Muscle of back (tissue), 11 donors: ENCODE data around the gene KLHL6. TPM values are rescaled to one million over a fixed set of nuclear protein-coding genes. Genes with fewer than 3 reads are reported as not detected.
"Not testable (repeated sequence)": the region's sequence is repeated elsewhere in the genome, so short reads cannot be mapped to it uniquely, and the experiment has no call there.

Experiments
- DNase-seq, 3 donors: peaks; one replicate each; pipeline versions ENCODE4 v3.0.0 to v3.0.0-alpha.2; 2013
- polyA plus RNA-seq, 10 donors: library from polyadenylated mRNA; unstranded; fragments of 120-200 nt; gene quantifications; one replicate each; pipeline ENCODE4 v1.2.1, GENCODE V29; 2013; ENCODE audit not compliant: insufficient read length in 10 of 10

KLHL6 gene
- polyA plus RNA-seq, 10 donors: 1.0 to 2.8 (median 1.7) TPM

DNA sequence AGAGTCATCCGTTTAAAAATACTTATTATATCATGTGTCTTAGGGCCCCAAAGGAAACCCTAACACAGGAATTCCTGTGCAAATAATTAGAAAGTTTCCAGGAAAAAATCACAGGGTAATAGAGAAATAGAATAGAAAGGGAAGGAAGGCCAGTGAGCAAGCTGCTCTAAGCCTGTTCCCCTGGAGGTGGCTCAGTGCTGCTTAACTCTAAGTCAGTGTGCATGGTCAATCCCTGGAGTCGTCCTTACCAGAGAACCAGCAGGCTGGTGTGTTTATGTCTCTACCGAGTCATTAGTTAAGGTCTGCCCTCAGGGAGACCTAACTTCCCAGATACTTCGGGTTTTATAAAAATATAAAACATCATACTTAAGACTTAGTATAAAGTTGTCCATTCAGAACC is 106.1 kb downstream of the KLHL6 start:
- peak in 1 of 3 donors; percentile 34 for DNase-seq

- DNase-seq: no peak
Observed at GRCh38 chr3:183448369-183449128, 107.0 kb downstream of the KLHL6 start.

GRCh38 chr3:183447206-183448001 is 108.1 kb downstream of the KLHL6 start:
- DNase-seq: peak; percentile 86 to 95 (median 88)

DNA sequence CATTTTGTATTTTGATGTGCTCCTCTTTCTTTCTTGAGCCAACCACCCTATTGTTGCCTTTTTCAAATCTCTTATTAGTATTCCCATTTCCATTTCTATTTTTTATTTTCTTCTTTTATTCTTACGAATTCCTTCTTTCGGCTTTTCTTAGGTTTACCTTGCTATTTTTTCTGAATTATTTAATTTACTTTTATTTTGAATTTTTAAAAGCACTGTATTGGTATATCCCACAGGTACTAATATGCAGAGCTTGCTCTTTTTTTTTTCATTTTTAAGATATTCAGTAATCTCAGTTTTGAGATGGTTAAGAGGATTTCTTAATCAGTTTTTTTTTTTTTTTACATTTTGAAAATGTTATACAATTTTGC is 108.7 kb downstream of the KLHL6 start:
- DNase-seq: no peak

GRCh38 chr3:183444748-183445147 is 110.8 kb downstream of the KLHL6 start:
- DNase-seq: no peak

GRCh38 chr3:183443395-183444385 is 111.8 kb downstream of the KLHL6 start:
- no peak for DNase-seq

DNA sequence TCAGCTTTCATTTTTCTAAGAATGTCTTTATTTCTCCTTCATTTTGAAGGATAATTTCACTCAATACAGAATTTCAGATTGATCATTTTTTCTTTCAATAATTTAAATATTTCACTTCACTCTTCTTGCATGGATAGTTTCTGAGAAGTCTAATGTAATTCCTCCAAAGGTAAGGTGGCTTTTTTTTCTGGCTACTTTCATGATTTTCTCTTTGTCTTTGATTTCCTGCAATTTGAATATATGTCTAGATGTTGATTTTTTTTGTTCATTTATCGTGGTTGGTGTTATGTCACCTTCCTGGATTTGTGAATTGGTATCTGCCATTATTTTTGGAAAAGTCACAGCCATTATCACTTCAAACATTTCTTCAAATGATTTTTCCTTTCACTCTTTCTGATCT is 112.5 kb downstream of the KLHL6 start:
- DNase-seq: no peak

GRCh38 chr3:183440521-183440920 is 115.0 kb downstream of the KLHL6 start:
- DNase-seq: not testable (repeated sequence)

GRCh38 chr3:183439515-183439914 is 116.0 kb downstream of the KLHL6 start:
- DNase-seq: no peak

DNA sequence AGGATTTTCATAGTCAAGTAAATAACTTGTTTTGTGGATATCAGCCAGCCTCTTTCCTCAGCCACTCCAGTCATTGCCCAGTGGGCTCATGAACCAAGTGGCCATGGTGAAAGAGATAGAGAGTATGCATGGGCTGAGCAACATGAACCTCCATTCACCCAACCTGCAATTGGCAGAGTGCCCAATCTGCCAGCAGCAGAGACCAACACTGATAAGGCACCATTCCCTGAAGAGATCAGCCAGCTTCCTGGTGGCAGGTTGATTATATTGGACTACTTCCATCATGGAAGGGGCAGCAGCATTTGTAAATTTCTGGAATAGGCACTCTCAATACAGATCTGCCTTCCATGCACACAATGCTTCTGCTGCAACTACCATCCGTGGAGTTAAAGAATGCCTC is 116.8 kb downstream of the KLHL6 start:
- no peak for DNase-seq

DNA sequence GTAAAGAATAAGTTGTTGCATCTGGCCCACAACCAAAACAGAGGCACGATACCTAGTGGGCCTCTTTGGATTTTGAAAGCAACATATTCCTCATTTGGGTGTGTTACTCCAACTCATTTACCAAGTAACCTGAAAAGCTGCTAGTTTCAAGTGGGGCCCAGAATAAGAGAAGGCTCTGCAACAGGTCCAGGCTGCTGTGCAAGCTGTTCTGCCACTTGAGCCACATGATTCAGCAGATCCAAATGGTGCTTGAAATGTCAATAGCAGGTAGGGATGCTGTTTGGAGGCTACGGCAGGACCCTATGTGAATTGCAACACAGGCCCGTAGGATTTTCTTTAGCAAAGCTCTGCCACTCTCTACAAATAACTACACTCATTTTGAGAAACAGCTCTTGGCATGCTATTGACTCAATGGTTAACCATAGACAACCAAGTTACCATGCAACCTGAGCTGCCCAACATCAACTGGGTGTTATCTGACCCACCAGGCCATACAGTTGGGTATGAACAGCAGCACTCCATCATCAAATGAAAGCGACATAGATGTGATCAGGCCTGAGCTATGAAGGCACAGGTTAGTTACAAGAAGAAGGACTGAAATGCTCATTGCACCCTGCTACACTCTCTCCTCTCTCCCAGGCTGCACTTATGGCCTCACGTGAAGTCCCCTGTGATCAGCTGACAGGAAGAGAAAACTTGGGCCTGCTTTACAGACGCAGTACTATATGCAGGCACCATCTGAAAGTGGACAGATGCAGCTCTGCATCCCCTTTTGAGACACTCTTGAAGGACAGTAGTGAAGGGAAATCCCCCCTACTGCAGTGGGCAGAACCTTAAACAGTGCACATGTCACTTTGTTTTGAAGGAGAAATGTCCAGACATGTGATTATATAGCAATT is 117.6 kb downstream of the KLHL6 start:
- DNase-seq: no peak

Other genes with a start within 250 kb of the KLHL6 start
- gene MCF2L2, start 127.1 kb downstream of the KLHL6 start, polyA plus RNA-seq: under 1 TPM; 0.16 to 0.65 (median 0.39) TPM
- gene KLHL24, start 79.9 kb upstream of the KLHL6 start, polyA plus RNA-seq: 10 to 100 TPM; 20.5 to 36.6 (median 28.5) TPM
- 10 to 100 TPM; 22.0 to 39.1 (median 28.0) TPM for gene YEATS2, start 142.1 kb upstream of the KLHL6 start, polyA plus RNA-seq